NOMO-1 treated with dmso at 0.1 percent for 144 hours (cell line): ENCODE data around the gene CCDC192.

Experiments
- DNase-seq: peaks from one replicate; lab custom pipeline; 2025; ENCODE audit not compliant: unreplicated experiment; lab: John Stamatoyannopoulos, UW

Gene CCDC192

GRCh38 chr5:127916885-127917573 is 213.8 kb downstream of the CCDC192 start:
- no peak for DNase-seq

GRCh38 chr5:127919006-127919796 is 216.0 kb downstream of the CCDC192 start:
- no peak for DNase-seq

- no peak for DNase-seq
Observed at GRCh38 chr5:127919818-127920217, 216.6 kb downstream of the CCDC192 start.

GRCh38 chr5:127920936-127921335 is 217.7 kb downstream of the CCDC192 start:
- DNase-seq = no peak

GRCh38 chr5:127922603-127923002 is 219.4 kb downstream of the CCDC192 start:
- no peak for DNase-seq

GRCh38 chr5:127923804-127924570 is 220.8 kb downstream of the CCDC192 start:
- no peak for DNase-seq

- no peak for DNase-seq
Observed at GRCh38 chr5:127924606-127925005, 221.4 kb downstream of the CCDC192 start.

GRCh38 chr5:127925916-127926315 is 222.7 kb downstream of the CCDC192 start:
- peak; percentile 63 for DNase-seq

- DNase-seq = no peak
Observed at GRCh38 chr5:127926974-127927373, 223.8 kb downstream of the CCDC192 start.

- DNase-seq = no peak
Observed at GRCh38 chr5:127928053-127928452, 224.9 kb downstream of the CCDC192 start.

- no peak for DNase-seq
Observed at GRCh38 chr5:127930311-127930710, 227.1 kb downstream of the CCDC192 start.

GRCh38 chr5:127931396-127931795 is 228.2 kb downstream of the CCDC192 start:
- no peak for DNase-seq

- no peak for DNase-seq
Observed at GRCh38 chr5:127933348-127933747, 230.2 kb downstream of the CCDC192 start.

- no peak for DNase-seq
Observed at GRCh38 chr5:127934791-127935256, 231.6 kb downstream of the CCDC192 start.

- DNase-seq = no peak
Observed at GRCh38 chr5:127935398-127935797, 232.2 kb downstream of the CCDC192 start.

- no peak for DNase-seq
Observed at GRCh38 chr5:127936439-127936972, 233.3 kb downstream of the CCDC192 start.

GRCh38 chr5:127938746-127939145 is 235.6 kb downstream of the CCDC192 start:
- DNase-seq = no peak

GRCh38 chr5:127940854-127941253 is 237.7 kb downstream of the CCDC192 start:
- no peak for DNase-seq

GRCh38 chr5:127941646-127942045 is 238.5 kb downstream of the CCDC192 start:
- DNase-seq = no peak

- no peak for DNase-seq
Observed at GRCh38 chr5:127942246-127943060, 239.3 kb downstream of the CCDC192 start.

- DNase-seq = no peak
Observed at GRCh38 chr5:127943061-127943371, 239.8 kb downstream of the CCDC192 start.
